ENCODE measurements around the gene EPAS1. TPM values are rescaled to one million over a fixed set of nuclear protein-coding genes. Genes with fewer than 3 reads are reported as not detected.

Gene EPAS1
- total RNA-seq, 1 donor from 2014 or later: 31.5 TPM

- DNase-seq: no peak
Measured at GRCh38 chr2:46365913-46366667, 68.9 kb downstream of the EPAS1 start.

GRCh38 chr2:46366668-46367052 is 69.5 kb downstream of the EPAS1 start:
- DNase-seq: no peak

GRCh38 chr2:46367286-46367685 is 70.1 kb downstream of the EPAS1 start:
- DNase-seq: no peak

- no peak for DNase-seq
Measured at GRCh38 chr2:46368401-46368800, 71.2 kb downstream of the EPAS1 start.

GRCh38 chr2:46369783-46370182 is 72.6 kb downstream of the EPAS1 start:
- no peak for DNase-seq

GRCh38 chr2:46371854-46372253 is 74.6 kb downstream of the EPAS1 start:
- DNase-seq: no peak

GRCh38 chr2:46372475-46372874 is 75.3 kb downstream of the EPAS1 start:
- DNase-seq: no peak

GRCh38 chr2:46373238-46373637 is 76.0 kb downstream of the EPAS1 start:
- DNase-seq: no peak

GRCh38 chr2:46375566-46376125 is 78.4 kb downstream of the EPAS1 start:
- DNase-seq: no peak

- no peak for DNase-seq
Measured at GRCh38 chr2:46376586-46376985, 79.4 kb downstream of the EPAS1 start.

GRCh38 chr2:46377101-46377581 is 79.9 kb downstream of the EPAS1 start:
- DNase-seq: no peak

GRCh38 chr2:46377666-46378560 is 80.7 kb downstream of the EPAS1 start:
- DNase-seq: no peak

GRCh38 chr2:46378616-46379015 is 81.4 kb downstream of the EPAS1 start:
- no peak for DNase-seq

GRCh38 chr2:46379213-46380037 is 82.2 kb downstream of the EPAS1 start:
- peak; percentile 41 for DNase-seq

GRCh38 chr2:46380038-46380940 is 83.1 kb downstream of the EPAS1 start:
- DNase-seq: no peak

- no peak for DNase-seq
Measured at GRCh38 chr2:46381263-46381849, 84.1 kb downstream of the EPAS1 start.

GRCh38 chr2:46381871-46382270 is 84.7 kb downstream of the EPAS1 start:
- DNase-seq: no peak

GRCh38 chr2:46382331-46383112 is 85.3 kb downstream of the EPAS1 start:
- no peak for DNase-seq

- no peak for DNase-seq
Measured at GRCh38 chr2:46383113-46383395, 85.8 kb downstream of the EPAS1 start.

Data from skin of body (tissue), 2 donors.